ENCODE measurements around the gene RNF10.
"Not testable (repeated sequence)": the region's sequence is repeated elsewhere in the genome, so short reads cannot be mapped to it uniquely, and the experiment has no call there.

RNF10 gene

DNA sequence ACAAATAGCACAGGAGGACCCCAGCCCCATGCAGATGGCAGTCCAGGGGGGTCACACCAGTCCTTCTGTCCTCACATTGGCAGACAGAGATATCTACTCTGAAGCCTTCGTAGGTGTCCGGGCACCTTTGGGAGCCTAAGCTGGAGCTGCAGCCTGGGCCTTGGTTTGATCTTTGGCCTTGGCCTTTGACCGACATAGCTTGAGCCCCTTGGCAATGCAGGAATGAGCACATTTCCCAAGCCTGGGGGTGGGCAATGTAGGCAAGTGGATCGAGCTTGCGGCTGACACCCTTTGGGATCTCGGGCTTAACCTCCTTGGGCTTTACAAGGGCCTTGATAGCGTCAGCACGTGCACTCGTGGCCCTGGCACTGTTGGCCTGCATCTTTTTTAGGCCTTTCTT, 11.6 kb upstream of the RNF10 start:
- DNase-seq (ENCODE audit: extremely low spot score), result no peak
- CTCF ChIA-PET, result no interaction called here
- POLR2A ChIA-PET, result interaction anchor here (0.6 to 1.1 kb wide), 2 partner anchors 12 to 27 kb away, joined by 3 to 4 read pairs; partner anchors contain the start of gene DYNLL1
- TF ChIP-seq CTCF (IDR thresholded peaks at IDR 0.05; ENCODE audit: control extremely low read depth, extremely low read depth, low read depth, missing control alignments), result no peak

DNA sequence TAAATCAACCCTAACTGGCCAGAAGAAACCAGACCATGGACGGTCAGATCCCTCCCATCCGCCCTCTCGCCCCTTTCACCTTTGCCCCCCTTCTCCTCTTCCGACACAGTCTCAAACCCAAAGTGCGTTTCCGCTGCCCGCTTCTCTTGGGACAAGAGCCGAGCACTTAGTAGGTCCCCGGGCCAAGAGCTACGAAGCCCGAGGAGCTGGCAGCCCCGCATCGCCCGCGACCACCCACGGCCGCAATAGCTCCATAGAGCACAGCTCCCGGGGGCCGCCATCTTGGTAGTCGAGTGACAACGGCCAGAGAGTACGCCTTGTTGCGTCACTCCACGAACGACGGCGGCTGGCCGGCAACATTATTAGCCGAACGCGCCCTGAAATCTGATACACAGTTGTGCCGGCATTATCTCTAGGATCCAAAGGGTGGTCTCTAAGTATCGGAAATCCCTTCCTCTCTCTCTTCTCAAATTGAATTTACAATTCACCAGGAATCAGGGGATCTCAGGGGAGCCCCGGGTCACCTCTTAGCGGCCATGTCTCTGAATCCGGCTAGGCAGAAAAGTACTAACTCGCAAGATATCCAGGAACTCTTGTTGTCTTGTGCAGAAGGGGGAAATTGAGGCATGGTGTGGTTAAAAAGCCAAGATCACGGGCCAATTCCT, 5.2 kb upstream of the RNF10 start, which contains the start of gene COQ5:
COQ5 (minus strand) TSS at position 298 of the 665 bp plus-strand sequence; CDS start at position 281, 17 bp downstream.
- DNase-seq (ENCODE audit: extremely low spot score), result peak; percentile 89
- no peak for TF ChIP-seq CTCF (IDR thresholded peaks at IDR 0.05; ENCODE audit: control extremely low read depth, extremely low read depth, low read depth, missing control alignments)
- ChIA-PET POLR2A (interaction anchor here (1.0 kb wide), 1 partner anchor 32 kb away, joined by 4 read pairs; the partner anchor contains the start of gene DYNLL1), CTCF (interaction anchor here (0.9 to 1.8 kb wide), 4 partner anchors 13 to 328 kb away, joined by 3 to 5 read pairs (median 4); partner anchors contain the start of genes RPLP0 and SRSF9)

GRCh38 chr12:120529641-120530417, 4.3 kb upstream of the RNF10 start:
- ChIA-PET POLR2A (no interaction called here), CTCF (interaction anchor here (1.0 to 1.8 kb wide), 3 partner anchors 13 to 60 kb away, joined by 4 to 5 read pairs (median 4); partner anchors contain the start of gene SRSF9)
- no peak for TF ChIP-seq CTCF (IDR thresholded peaks at IDR 0.05; ENCODE audit: control extremely low read depth, extremely low read depth, low read depth, missing control alignments)
- no peak for DNase-seq (ENCODE audit: extremely low spot score)

DNA sequence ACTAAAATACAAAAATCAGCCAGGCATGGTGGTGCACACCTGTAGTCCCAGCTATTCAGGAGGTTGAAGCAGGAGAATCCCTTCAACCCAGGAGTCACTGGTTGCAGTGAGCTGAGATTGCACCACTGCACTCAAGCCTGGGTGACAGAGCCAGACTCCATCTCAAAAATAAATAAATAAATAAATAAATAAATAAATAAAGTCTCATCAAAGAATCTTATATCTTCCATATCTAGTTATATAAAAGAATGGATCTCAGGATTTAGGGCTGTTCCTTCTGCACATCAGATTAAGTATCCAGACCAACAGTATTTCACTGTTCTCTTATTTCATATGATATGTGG, 3.8 kb upstream of the RNF10 start:
- DNase-seq (ENCODE audit: extremely low spot score); POLR2A ChIA-PET; CTCF ChIA-PET: not testable (repeated sequence)

DNA sequence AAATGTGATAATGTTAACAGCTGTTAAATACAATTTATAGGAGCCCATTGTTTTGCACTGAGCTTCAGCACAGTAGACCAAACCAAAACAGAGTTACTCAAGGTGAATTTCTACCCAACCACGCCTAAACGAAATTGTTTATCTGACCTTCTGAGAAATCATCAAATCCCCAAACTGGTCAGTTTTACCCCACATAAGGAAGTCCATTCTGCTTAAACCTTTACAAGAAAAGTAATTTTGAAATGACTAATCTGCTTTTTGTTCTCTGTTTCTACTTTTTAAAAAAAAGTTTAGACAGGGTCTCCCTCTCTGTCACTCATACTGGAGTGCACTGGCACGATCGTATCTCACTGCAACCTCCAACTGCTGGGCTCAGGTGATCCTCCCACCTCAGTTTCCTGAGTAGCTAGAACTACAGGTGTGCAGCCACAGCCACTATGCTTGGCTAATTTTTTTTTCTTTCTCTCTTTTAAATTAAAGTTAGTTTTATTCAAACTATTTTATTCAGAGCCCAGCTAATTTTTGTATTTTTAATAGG, 1.4 kb upstream of the RNF10 start:
- TF ChIP-seq CTCF (IDR thresholded peaks at IDR 0.05; ENCODE audit: control extremely low read depth, extremely low read depth, low read depth, missing control alignments), result no peak
- ChIA-PET CTCF (interaction anchor here (1.3 kb wide), 1 partner anchor 92 kb away, joined by 3 read pairs; no protein-coding TSS in a partner anchor), POLR2A (interaction anchor here (1.0 kb wide), 1 partner anchor 36 kb away, joined by 5 read pairs; no protein-coding TSS in a partner anchor)
- DNase-seq (ENCODE audit: extremely low spot score), result peak; percentile 33

GRCh38 chr12:120534703-120535655, 823 bp downstream of the RNF10 start:
- ChIA-PET CTCF (interaction anchor here (0.8 kb wide), 1 partner anchor 96 kb away, joined by 3 read pairs; no protein-coding TSS in a partner anchor), POLR2A (interaction anchor here (0.7 to 2.4 kb wide), 3 partner anchors 15 to 66 kb away, joined by 3 to 9 read pairs (median 4); partner anchors contain the start of gene DYNLL1)
- peak; percentile 62 for DNase-seq (ENCODE audit: extremely low spot score)
- TF ChIP-seq CTCF (IDR thresholded peaks at IDR 0.05; ENCODE audit: control extremely low read depth, extremely low read depth, low read depth, missing control alignments), result no peak

Measured in GM10248 (cell line).